GM12872 (cell line): ENCODE results near the gene DNAAF5.

Experiments used
- CTCF ChIP-seq: IDR thresholded peaks from 3 replicates; pipeline ENCODE4 v1.5.1; 2011; ENCODE audit warnings: low read depth, mild to moderate bottlenecking, low read length, moderate library complexity; ENCODE audit not compliant: insufficient read depth

The DNAAF5 gene

GRCh38 chr7:770741-771166 lies 44.3 kb downstream of the DNAAF5 start:
- TF ChIP-seq CTCF: no peak

- TF ChIP-seq CTCF: no peak
These were observed 44.9 kb downstream of the DNAAF5 start for GRCh38 chr7:771234-772004.

- no peak for TF ChIP-seq CTCF
These were observed 45.5 kb downstream of the DNAAF5 start for GRCh38 chr7:772005-772294.

- TF ChIP-seq CTCF: no peak
These were observed 45.9 kb downstream of the DNAAF5 start for GRCh38 chr7:772392-772791.

DNA sequence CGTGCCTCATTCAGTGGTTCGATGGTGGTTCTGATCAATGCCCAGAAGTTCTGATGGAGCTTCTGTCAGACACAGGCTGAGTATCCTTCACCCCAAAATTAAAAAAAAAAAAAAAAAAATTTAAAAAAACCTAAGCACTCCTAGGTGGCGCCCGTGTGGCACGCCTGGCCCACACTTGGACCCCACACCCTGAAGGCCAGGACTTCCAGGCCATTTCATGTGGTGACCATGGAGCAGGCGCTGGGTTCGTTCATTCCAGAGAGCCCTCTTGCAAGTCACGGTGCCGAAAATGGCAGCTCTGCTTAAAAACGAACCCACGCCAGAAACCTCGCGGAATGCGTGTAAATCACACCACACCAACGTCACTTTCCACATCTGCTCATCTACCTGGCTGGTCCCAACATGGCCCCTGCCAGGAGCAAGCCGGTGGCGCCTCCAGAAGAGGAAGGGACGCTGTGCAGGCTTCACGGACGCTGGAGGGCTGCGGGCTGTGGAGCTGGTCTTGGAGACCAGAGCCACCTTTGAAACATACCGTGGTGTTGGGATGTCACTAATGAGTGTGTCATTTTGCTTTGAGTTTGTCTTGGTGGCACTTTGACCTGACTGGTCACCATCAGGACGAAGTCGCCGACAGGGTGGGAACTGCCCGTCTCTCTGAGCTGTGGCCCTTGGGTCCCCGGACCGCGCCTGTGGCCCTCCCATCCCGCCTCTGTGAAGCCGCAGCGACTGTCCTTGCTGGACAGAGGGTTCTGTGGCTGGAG lies 46.5 kb downstream of the DNAAF5 start:
- TF ChIP-seq CTCF: no peak

GRCh38 chr7:773622-773915 lies 47.1 kb downstream of the DNAAF5 start:
- no peak for TF ChIP-seq CTCF

DNA sequence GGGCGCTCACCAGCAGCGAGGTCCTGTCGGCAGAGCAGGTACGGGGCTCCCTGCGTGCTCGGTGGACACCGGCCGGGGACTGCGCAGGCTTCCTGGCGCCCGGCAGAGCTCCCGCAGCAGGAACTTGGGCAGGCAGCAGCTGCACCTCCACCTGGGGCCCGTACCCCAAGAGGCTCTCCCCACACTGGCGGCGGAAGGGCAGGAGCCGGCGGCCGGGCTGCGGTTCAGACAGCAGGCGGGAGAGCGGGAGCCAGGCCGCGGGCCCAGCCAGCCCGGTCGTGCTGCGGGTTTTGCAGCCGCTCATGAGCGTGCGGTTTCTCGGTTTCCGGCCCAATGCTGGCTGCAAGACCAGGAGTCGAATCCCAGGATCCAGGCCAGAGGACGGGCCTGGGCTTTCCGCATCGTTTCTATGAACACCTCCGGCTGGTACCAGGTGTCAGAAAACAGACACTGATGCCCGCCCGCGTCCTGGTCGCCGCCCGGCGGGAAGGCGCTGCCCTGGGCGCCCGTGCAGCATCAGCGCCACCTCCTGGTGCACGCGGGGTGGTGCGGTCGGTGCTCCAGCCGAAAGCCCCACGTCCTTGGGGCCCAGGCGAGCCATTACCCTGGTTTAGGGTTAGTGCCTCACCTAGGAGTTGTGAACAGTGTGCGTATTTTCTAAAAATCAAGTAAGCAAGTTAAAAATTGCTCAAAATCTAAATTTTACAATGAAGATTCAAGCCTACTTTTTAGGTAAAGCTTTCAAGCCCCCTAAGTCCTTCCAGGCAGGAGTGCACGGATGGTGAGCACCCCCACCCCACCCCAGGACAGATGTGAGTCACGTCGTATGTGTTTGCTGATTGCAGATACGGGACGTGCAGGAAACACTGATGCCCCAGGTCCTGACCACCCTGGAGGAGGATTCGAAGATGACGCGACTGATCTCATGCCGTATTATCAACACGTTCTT lies 47.9 kb downstream of the DNAAF5 start:
- peak; percentile 74 for TF ChIP-seq CTCF
